K562 (cell line): Measurements from ENCODE around the gene TRDN. TPM values are rescaled to one million over a fixed set of nuclear protein-coding genes. Genes with fewer than 3 reads are reported as not detected.

Experiments used
- ATAC-seq: fragments of 200-7000 bp; cut with Tn5 transposase; 3 replicates; pipeline ENCODE4 v1.9.1; 2020; ENCODE audit warnings: moderate library complexity
- BruUV-seq: library from RNA; stranded (reverse); fragments of 400-500 nt; replicated peaks from 2 replicates; lab custom pipeline; 2021; lab: Mats Ljungman, UMichigan
- CTCF ChIA-PET: fragments of 300-600 bp; formaldehyde crosslinking; extraction: SDS; loops from one replicate; lab custom pipeline; 2021; ENCODE audit warnings: low intra/inter-chr PET ratio; lab: Yijun Ruan, JAX
- POLR2A ChIA-PET: fragments of 300-600, 350-650 bp; sonication (Branson Sonifier 250); formaldehyde crosslinking; extraction: SDS; loops from one replicate; lab custom pipeline; 2021; ENCODE audit warnings: antibody characterized with exemption, inconsistent platforms; lab: Yijun Ruan, JAX
- DNase-seq, 4 experiments: peaks; one replicate each; pipeline versions ENCODE4 v3.0.0 to v3.0.0-alpha.2; 2011 to 2018; ENCODE audit warnings: low spot score in 3 of 4, mixed read lengths in 3 of 4; ENCODE audit errors: extremely low read depth in 1 of 4
- FAIRE-seq: peaks from 2 replicates; lab custom pipeline; 2011; peaks lifted over from hg19 to GRCh38; lab: Jason Lieb, UNC
- H2AFZ ChIP-seq: 2 replicates; pipeline ENCODE4 v1.6.0; 2011; ENCODE audit warnings: low read depth, low read length, control low read depth, inconsistent platforms
- H3K27ac ChIP-seq: fragments of 200-600 bp; 3 replicates; pipeline ENCODE4 v1.8.0; 2011; ENCODE audit warnings: low read depth, mild to moderate bottlenecking, control low read depth, inconsistent platforms, low read length, moderate library complexity, mixed read lengths; ENCODE audit errors: extremely low read depth
- H3K27me3 ChIP-seq, 2 experiments: fragments of 300-600 bp in 1 of 2; 2 replicates in 1 of 2; 3 replicates in 1 of 2; pipeline versions ENCODE4 v1.6.0 to v1.8.0; 2011; ENCODE audit warnings: inconsistent platforms in 2 of 2, low read length in 2 of 2, mild to moderate bottlenecking in 1 of 2, mixed read lengths in 1 of 2, moderate library complexity in 1 of 2; ENCODE audit not compliant: control insufficient read depth in 2 of 2, insufficient read depth in 2 of 2
- H3K36me3 ChIP-seq: fragments of 300-600 bp; 3 replicates; pipeline ENCODE4 v1.8.0; 2011; ENCODE audit warnings: mild to moderate bottlenecking, low read length, inconsistent platforms; ENCODE audit not compliant: control insufficient read depth, insufficient read depth
- H3K4me1 ChIP-seq, 2 experiments: fragments of 200-600 bp in 1 of 2; replicated peaks in 1 of 2; 2 replicates in 1 of 2; 3 replicates in 1 of 2; pipeline versions ENCODE4 v1.5.1 to v1.8.0; 2011; ENCODE audit warnings: inconsistent platforms in 2 of 2, low read length in 2 of 2, mild to moderate bottlenecking in 1 of 2, mixed read lengths in 1 of 2, moderate library complexity in 1 of 2; ENCODE audit not compliant: control insufficient read depth in 2 of 2, insufficient read depth in 2 of 2
- H3K4me2 ChIP-seq: 2 replicates; pipeline ENCODE4 v1.6.1; 2011; ENCODE audit warnings: low read length, control low read depth, inconsistent platforms, mixed read lengths; ENCODE audit not compliant: insufficient read depth
- H3K4me3 ChIP-seq: fragments of 200-600 bp; sonication (generic), shearing (Covaris generic); 2 replicates; pipeline ENCODE4 v1.5.1; 2016; ENCODE audit warnings: control low read depth, inconsistent platforms
- H3K79me2 ChIP-seq: fragments of 200-600 bp; 3 replicates; pipeline ENCODE4 v1.8.0; 2011; ENCODE audit warnings: low read length, inconsistent platforms; ENCODE audit not compliant: control insufficient read depth, insufficient read depth
- H3K9ac ChIP-seq, 2 experiments: 2 replicates each; pipeline versions ENCODE4 v1.6.0 to v1.6.1; 2011; ENCODE audit warnings: low read depth in 2 of 2, low read length in 2 of 2, control low read depth in 1 of 2, inconsistent platforms in 1 of 2, mild to moderate bottlenecking in 1 of 2, mixed read lengths in 1 of 2; ENCODE audit not compliant: insufficient read depth in 1 of 2
- H3K9me1 ChIP-seq: one replicate; pipeline ENCODE4 v1.6.0; 2011; ENCODE audit warnings: inconsistent platforms, mild to moderate bottlenecking, low read length, moderate library complexity; ENCODE audit not compliant: control insufficient read depth, insufficient read depth
- H3K9me3 ChIP-seq: replicated peaks from 2 replicates; pipeline ENCODE4 v1.5.1; 2011; ENCODE audit warnings: low read depth, low read length, inconsistent platforms; ENCODE audit not compliant: control insufficient read depth, insufficient read depth
- H4K20me1 ChIP-seq: replicated peaks from 2 replicates; pipeline ENCODE4 v1.6.1; 2011; ENCODE audit warnings: low read length, inconsistent platforms, mixed read lengths; ENCODE audit not compliant: control insufficient read depth, insufficient read depth
- BCOR ChIP-seq: fragments of 450-650 bp; IDR thresholded peaks from 2 replicates; pipeline ENCODE4 v1.6.1; 2016
- EP400 ChIP-seq: fragments of 450-650 bp; IDR thresholded peaks from 2 replicates; pipeline ENCODE4 v1.6.1; 2017; ENCODE audit warnings: antibody characterized with exemption, mild to moderate bottlenecking, moderate library complexity
- MEF2A ChIP-seq: IDR thresholded peaks from 2 replicates; pipeline ENCODE4 v1.6.1; 2011; ENCODE audit warnings: low read depth, mild to moderate bottlenecking, low read length, moderate library complexity; ENCODE audit not compliant: control insufficient read depth
- SP2 ChIP-seq: IDR thresholded peaks from 2 replicates; pipeline ENCODE4 v1.6.1; 2011; ENCODE audit warnings: mild to moderate bottlenecking, low read depth, low read length, moderate library complexity; ENCODE audit not compliant: poor library complexity, severe bottlenecking; ENCODE audit errors: extremely low read depth
- STAT5A ChIP-seq: IDR thresholded peaks from 2 replicates; pipeline ENCODE4 v1.6.1; 2012; ENCODE audit warnings: low read length, inconsistent platforms, borderline replicate concordance
- ZNF24 ChIP-seq: fragments of 450-650 bp; IDR thresholded peaks from 2 replicates; pipeline ENCODE4 v1.6.1; 2016
- WGBS: fragments of 100-300 bp; shearing (Covaris generic); methylation state at CpG from one replicate; pipeline ENCODE4 v1.1.6; 2016; ENCODE audit warnings: low coverage, mixed read lengths; ENCODE audit not compliant: insufficient coverage; ENCODE audit errors: missing lambda C conversion rate; 5-methylcytosine and 5-hydroxymethylcytosine counted together
- in situ Hi-C: fragments of 300-500 bp; cut with MboI; formaldehyde crosslinking; loops from 4 replicates; pipeline ENCODE4 v1.15.0; 2018; ENCODE audit warnings: inconsistent platforms, mixed read lengths
- intact Hi-C: fragments of 100-400 bp; cut with micrococcal nuclease; formaldehyde crosslinking; loops from 2 replicates; pipeline ENCODE4 v1.14.2; 2022
- polyA plus RNA-seq, 8 experiments: library from polyadenylated mRNA; depleted of rRNA in 4 of 8; stranded (reverse) in 5 of 8; unstranded in 3 of 8; fragments of >200 nt; fragmentation: Nextera tagmentation in 2 of 8; fragmentation: Illumina TruSeq in 1 of 8; extraction: Ambion mirVana in 2 of 8; extraction: Trizol in 1 of 8; gene quantifications; 2 replicates each; pipeline versions ENCODE4 v1.2.1 to v1.2.3, GENCODE V29; 2011 to 2014; ENCODE audit warnings: inconsistent platforms in 1 of 8, missing spikeins in 1 of 8
- total RNA-seq, 7 experiments: library from RNA; depleted of rRNA in 6 of 7; stranded (reverse); fragments of >200 nt in 6 of 7; fragmentation: Illumina TruSeq in 2 of 7; extraction: Trizol in 2 of 7; gene quantifications; 2 replicates each; pipeline versions ENCODE4 v1.2.1 to v1.2.3, GENCODE V29; 2011 to 2021; ENCODE audit warnings: low replicate concordance in 1 of 7
- TF ChIP-seq, protein P1 (sequence below): fragments of 450-650 bp; formaldehyde crosslinking; IDR thresholded peaks from 2 replicates; pipeline ENCODE4 v1.4.0; 2022; ENCODE audit warnings: missing genetic modification characterization

TRDN gene
- total and polyA plus RNA-seq, 9 of the 15 experiments (the other 6 are each of a cell fraction or from before 2014, with no cell fraction given): 0.05 to 0.50 (median 0.16) TPM

- DNase-seq: no peak
- Histone ChIP-seq H3K9me1 (no peaks in the 10 kb centered on the region), H4K20me1 (no peaks in the 10 kb centered on the region), H2AFZ (no peak overlapping the region), H3K27me3 (no peaks in the 10 kb centered on the region), H3K9ac (no peak overlapping the region), H3K9me3 (no peaks in the 10 kb centered on the region), H3K4me1 (no peaks in the 10 kb centered on the region), H3K4me2 (no peak overlapping the region), H3K27ac (no peak overlapping the region), H3K36me3 (no peaks in the 10 kb centered on the region), H3K4me3 (no peak overlapping the region), H3K79me2 (no peaks in the 10 kb centered on the region)
- ChIA-PET CTCF (no interaction called here), POLR2A (interaction anchor here (1.0 kb wide), 1 partner anchor 10 kb away, joined by 3 read pairs; no protein-coding TSS in a partner anchor)
- in situ Hi-C loops: no loop called here
- BruUV-seq: no TSS peak
- WGBS: 0% methylated on average over 1 of the region's 1 CpG
- no peak for ATAC-seq
- intact Hi-C loops: no loop called here
- no peak for TF ChIP-seq STAT5A
- TF ChIP-seq, protein P1, sequence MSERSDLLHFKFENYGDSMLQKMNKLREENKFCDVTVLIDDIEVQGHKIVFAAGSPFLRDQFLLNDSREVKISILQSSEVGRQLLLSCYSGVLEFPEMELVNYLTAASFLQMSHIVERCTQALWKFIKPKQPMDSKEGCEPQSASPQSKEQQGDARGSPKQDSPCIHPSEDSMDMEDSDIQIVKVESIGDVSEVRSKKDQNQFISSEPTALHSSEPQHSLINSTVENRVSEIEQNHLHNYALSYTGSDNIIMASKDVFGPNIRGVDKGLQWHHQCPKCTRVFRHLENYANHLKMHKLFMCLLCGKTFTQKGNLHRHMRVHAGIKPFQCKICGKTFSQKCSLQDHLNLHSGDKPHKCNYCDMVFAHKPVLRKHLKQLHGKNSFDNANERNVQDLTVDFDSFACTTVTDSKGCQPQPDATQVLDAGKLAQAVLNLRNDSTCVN (CRISPR knock-in tag): no peak
- TF ChIP-seq EP400: no peak
- no peak for TF ChIP-seq ZNF24
- TF ChIP-seq SP2: no peak
- no peak for FAIRE-seq
Observed at GRCh38 chr6:123638865-123639264, 2.1 kb upstream of the TRDN start.

GRCh38 chr6:123636282-123636681 is 468 bp downstream of the TRDN start:
- peak overlapping the region; percentile 12; the same call in 1 of the 2 replicates for H3K4me2 ChIP-seq
- peak overlapping the region; percentile 73 for H2AFZ ChIP-seq
- no TSS peak for BruUV-seq
- ATAC-seq (no peak), FAIRE-seq (no peak), DNase-seq (no peak)
- no peak overlapping the region; a peak in 1 of 4 replicates for H3K9ac ChIP-seq
- H3K36me3 ChIP-seq: no peaks in the 10 kb centered on the region
- no peaks in the 10 kb centered on the region for H3K9me3 ChIP-seq
- H3K4me1 ChIP-seq: no peaks in the 10 kb centered on the region
- no peaks in the 10 kb centered on the region for H3K27me3 ChIP-seq
- TF ChIP-seq BCOR (no peak), MEF2A (0 out of 2 replicates have a peak, but pooled peaks have one; percentile 45)
- no peaks in the 10 kb centered on the region for H3K79me2 ChIP-seq
- intact Hi-C loops (no loop called here), in situ Hi-C loops (no loop called here)
- no peaks in the 10 kb centered on the region for H4K20me1 ChIP-seq
- H3K27ac ChIP-seq: peak overlapping the region; percentile 34; the same call in 1 of the 3 replicates
- CTCF ChIA-PET: no interaction called here
- H3K4me3 ChIP-seq: no peak overlapping the region
- no peaks in the 10 kb centered on the region for H3K9me1 ChIP-seq
- POLR2A ChIA-PET: no interaction called here
- WGBS: 13% methylated on average over 1 of the region's 1 CpG
